Measurements from ENCODE around the gene TLR2.

DNA sequence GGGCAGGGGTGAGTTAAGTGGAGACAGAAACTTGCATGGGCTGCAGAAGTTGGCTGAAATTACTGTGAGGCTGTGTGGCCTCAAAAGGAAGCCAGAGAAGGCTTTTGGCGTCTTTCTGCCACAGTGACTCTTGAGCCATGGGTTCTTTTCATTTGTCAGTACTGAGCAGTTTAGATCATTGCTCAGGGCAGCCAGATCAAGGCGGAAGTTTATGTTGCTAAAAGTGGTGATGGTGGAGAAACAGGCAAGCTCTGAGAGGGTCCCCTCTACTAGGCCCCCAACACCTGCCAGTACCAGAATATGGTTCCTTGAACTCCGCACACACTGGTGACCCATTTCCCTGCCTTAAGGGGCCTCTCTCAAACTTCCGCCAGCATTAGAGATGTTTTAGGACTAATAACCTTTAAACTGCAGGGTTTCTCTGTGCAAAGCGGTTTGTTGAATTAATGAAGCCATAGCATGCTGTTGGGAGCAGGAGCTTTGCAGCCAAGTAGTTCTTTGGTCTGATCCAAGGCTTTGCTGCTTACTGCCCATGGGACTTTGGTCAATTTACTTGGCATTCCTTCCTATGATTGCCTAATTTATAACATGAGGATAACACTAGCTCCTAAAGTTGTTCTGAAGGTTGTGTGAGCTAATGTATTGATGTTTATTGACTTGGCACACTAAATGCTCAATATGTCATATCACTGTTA is 41.2 kb downstream of the TLR2 start:
- TF ChIP-seq GABPA (IDR thresholded peaks at IDR 0.05; ENCODE audit: low read depth) (no peak), POLR2AphosphoS5 (IDR thresholded peaks at IDR 0.05; ENCODE audit: low read length) (no peak), ATF3 (IDR thresholded peaks at IDR 0.05; ENCODE audit: borderline replicate concordance, extremely low read depth, low read depth, low read length) (no peak), DPF2 (IDR thresholded peaks at IDR 0.05) (no peak), PAX8 (IDR thresholded peaks at IDR 0.05) (no peak), EZH2 (IDR thresholded peaks at IDR 0.05; ENCODE audit: borderline replicate concordance, control insufficient read depth, low read depth, low read length) (no peak), TARDBP (IDR thresholded peaks at IDR 0.05; ENCODE audit: borderline replicate concordance) (no peak), BHLHE40 (IDR thresholded peaks at IDR 0.05; ENCODE audit: borderline replicate concordance in 1 of 2, low read depth in 2 of 2, low read length in 1 of 2) (no peak), BCL11A (IDR thresholded peaks at IDR 0.05; ENCODE audit: low read depth, low read length) (no peak)
- TF ChIP-seq, protein P1, sequence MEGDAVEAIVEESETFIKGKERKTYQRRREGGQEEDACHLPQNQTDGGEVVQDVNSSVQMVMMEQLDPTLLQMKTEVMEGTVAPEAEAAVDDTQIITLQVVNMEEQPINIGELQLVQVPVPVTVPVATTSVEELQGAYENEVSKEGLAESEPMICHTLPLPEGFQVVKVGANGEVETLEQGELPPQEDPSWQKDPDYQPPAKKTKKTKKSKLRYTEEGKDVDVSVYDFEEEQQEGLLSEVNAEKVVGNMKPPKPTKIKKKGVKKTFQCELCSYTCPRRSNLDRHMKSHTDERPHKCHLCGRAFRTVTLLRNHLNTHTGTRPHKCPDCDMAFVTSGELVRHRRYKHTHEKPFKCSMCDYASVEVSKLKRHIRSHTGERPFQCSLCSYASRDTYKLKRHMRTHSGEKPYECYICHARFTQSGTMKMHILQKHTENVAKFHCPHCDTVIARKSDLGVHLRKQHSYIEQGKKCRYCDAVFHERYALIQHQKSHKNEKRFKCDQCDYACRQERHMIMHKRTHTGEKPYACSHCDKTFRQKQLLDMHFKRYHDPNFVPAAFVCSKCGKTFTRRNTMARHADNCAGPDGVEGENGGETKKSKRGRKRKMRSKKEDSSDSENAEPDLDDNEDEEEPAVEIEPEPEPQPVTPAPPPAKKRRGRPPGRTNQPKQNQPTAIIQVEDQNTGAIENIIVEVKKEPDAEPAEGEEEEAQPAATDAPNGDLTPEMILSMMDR (IDR thresholded peaks at IDR 0.05 in 2 of 3, conservative IDR thresholded peaks at IDR 0.05 in 1 of 3; ENCODE audit: control insufficient read depth in 2 of 3, extremely low read depth in 1 of 3, insufficient read depth in 1 of 3, low read depth in 3 of 3, low read length in 3 of 3) = no peak

All from GM12878 (cell line).